GM12873 (cell line): ENCODE data around the gene LRTM2.

ENCODE experiments used
- TF ChIP-seq, protein P1 (sequence below): IDR thresholded peaks from 2 replicates; pipeline ENCODE4 v1.5.1; 2012; ENCODE audit warnings: low read depth, mild to moderate bottlenecking, moderate library complexity, low read length, control low read depth; ENCODE audit not compliant: insufficient read depth; ENCODE audit errors: missing control alignments

LRTM2 gene

GRCh38 chr12:1795221-1795784 is 25.1 kb upstream of the LRTM2 start:
- TF ChIP-seq, protein P1, sequence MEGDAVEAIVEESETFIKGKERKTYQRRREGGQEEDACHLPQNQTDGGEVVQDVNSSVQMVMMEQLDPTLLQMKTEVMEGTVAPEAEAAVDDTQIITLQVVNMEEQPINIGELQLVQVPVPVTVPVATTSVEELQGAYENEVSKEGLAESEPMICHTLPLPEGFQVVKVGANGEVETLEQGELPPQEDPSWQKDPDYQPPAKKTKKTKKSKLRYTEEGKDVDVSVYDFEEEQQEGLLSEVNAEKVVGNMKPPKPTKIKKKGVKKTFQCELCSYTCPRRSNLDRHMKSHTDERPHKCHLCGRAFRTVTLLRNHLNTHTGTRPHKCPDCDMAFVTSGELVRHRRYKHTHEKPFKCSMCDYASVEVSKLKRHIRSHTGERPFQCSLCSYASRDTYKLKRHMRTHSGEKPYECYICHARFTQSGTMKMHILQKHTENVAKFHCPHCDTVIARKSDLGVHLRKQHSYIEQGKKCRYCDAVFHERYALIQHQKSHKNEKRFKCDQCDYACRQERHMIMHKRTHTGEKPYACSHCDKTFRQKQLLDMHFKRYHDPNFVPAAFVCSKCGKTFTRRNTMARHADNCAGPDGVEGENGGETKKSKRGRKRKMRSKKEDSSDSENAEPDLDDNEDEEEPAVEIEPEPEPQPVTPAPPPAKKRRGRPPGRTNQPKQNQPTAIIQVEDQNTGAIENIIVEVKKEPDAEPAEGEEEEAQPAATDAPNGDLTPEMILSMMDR, result no peak

- TF ChIP-seq, protein P1, result peak; percentile 86
Observed at GRCh38 chr12:1795785-1796514, 24.4 kb upstream of the LRTM2 start.

DNA sequence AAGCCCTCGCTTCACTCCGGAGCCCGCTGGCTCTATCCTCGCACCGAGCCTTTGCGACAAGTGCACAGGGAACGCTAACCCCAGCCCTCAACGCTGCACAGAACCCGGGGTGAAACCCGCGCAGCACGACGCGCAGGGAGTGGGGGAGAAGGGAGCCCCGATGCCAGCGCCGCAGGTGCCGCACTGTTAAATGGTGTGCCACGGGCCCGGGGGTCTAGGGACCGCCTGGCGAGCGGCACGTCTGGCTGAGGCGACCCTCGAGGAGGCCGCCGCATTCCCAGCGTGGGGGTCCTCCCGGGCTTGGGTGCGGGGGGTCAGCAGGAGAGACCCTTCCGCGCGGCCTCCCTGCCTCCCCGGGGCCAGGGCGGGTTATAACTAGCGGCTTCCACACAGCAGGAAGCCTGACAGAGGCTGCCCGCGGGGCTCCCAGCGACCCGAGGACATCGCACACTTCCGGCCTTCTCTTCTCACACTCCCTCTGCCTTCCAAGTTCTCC is 23.8 kb upstream of the LRTM2 start:
- TF ChIP-seq, protein P1, result no peak

GRCh38 chr12:1797011-1797901 is 23.1 kb upstream of the LRTM2 start:
- TF ChIP-seq, protein P1, result no peak

DNA sequence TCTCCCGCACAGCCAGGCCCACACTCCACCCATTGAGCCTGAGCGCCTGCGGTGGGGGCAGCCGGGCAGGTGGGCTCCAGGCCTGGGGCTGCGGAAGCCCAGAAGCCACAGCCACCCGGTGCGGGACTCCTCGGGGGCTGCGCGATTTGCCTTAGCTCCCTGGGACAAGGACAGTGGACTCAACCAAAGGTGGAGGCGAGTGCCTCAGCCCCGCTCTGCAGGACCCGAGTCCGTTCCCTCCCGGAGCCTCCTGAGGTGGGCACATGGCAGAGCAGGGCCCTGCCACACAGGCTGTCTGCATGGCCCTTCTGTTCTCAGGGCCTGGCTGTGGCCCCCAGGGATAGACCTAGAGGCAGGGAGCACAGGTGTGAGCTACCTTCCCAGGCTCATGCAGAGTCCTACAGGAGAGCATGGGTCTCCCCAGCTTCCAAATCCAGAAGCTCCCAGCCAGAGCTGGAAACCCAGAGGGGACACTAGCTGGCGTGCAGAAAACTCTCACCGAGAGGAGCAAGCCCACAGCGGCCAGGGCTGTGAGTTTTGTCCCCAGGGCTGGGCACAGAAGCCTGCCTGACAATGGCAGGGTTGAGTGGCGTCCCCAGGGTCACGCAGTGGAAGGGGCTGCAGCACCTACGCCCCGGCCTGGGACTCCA is 22.2 kb upstream of the LRTM2 start:
- TF ChIP-seq, protein P1, result no peak

GRCh38 chr12:1798641-1799020 is 21.7 kb upstream of the LRTM2 start:
- TF ChIP-seq, protein P1, result no peak
